Neuron (in vitro differentiated cells): ENCODE measurements around the gene FARP2.
"Not testable (repeated sequence)": the region's sequence is repeated elsewhere in the genome, so short reads cannot be mapped to it uniquely, and the experiment has no call there.

Source experiments
- H2AFZ ChIP-seq: one replicate; pipeline ENCODE4 v1.6.1; 2013; ENCODE audit warnings: low read depth, mild to moderate bottlenecking, inconsistent platforms, low read length, moderate library complexity
- H3K27me3 ChIP-seq: one replicate; pipeline ENCODE4 v1.6.1; 2013; ENCODE audit warnings: low read length; ENCODE audit not compliant: insufficient read depth
- H3K36me3 ChIP-seq: one replicate; pipeline ENCODE4 v1.6.1; 2013; ENCODE audit warnings: low read length; ENCODE audit not compliant: insufficient read depth
- H3K4me1 ChIP-seq: one replicate; pipeline ENCODE4 v1.6.1; 2013; ENCODE audit warnings: low read length; ENCODE audit not compliant: insufficient read depth
- H3K4me3 ChIP-seq: 2 replicates; pipeline ENCODE4 v1.5.1; 2013; ENCODE audit warnings: mild to moderate bottlenecking, low read length, moderate library complexity
- H3K9me3 ChIP-seq: one replicate; pipeline ENCODE4 v1.6.1; 2013; ENCODE audit warnings: low read length

FARP2 gene

GRCh38 chr2:241386519-241386918 is 30.4 kb downstream of the FARP2 start:
- no peak overlapping the region for H2AFZ ChIP-seq
- peaks cover 3% of the 10 kb centered on the region for H3K9me3 ChIP-seq
- H3K36me3 ChIP-seq = peaks cover 16% of the 10 kb centered on the region
- H3K4me3 ChIP-seq = no peak overlapping the region
- no peaks in the 10 kb centered on the region for H3K4me1 ChIP-seq
- H3K27me3 ChIP-seq = no peaks in the 10 kb centered on the region

DNA sequence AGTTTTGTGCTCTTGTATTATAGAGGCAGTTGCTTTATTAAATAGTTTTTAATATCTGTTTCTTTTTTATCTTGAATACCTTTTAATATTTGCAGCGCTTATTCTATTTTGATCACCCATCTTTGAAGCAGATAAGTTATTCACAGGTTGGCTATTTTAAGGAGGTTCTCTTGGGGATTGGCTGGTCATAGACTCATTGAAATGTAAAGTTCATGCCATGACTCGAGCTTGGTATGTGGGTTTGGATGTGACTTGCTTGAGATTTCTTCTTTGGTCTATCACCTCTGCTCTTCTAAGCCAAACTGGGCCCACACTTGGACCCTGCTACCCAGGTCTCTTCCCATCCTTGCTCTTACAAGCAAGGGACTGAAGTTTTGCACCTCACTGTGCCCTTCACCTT is 33.6 kb downstream of the FARP2 start:
- Histone ChIP-seq H3K4me3 (no peak overlapping the region), H3K36me3 (peaks cover 4% of the 10 kb centered on the region), H3K9me3 (peaks cover 2% of the 10 kb centered on the region), H3K4me1 (no peaks in the 10 kb centered on the region), H3K27me3 (no peaks in the 10 kb centered on the region), H2AFZ (no peak overlapping the region)

GRCh38 chr2:241390301-241391206 is 34.5 kb downstream of the FARP2 start:
- Histone ChIP-seq H3K27me3 (no peaks in the 10 kb centered on the region), H2AFZ (no peak overlapping the region), H3K4me1 (no peaks in the 10 kb centered on the region)

GRCh38 chr2:241391892-241392665 is 36.0 kb downstream of the FARP2 start:
- no peaks in the 10 kb centered on the region for H3K27me3 ChIP-seq
- peaks cover 2% of the 10 kb centered on the region for H3K9me3 ChIP-seq
- no peak overlapping the region for H3K4me3 ChIP-seq
- no peak overlapping the region for H2AFZ ChIP-seq
- no peaks in the 10 kb centered on the region for H3K4me1 ChIP-seq
- peaks cover 6% of the 10 kb centered on the region for H3K36me3 ChIP-seq

More at GRCh38 chr2:241390301-241391206, 34.5 kb downstream of the FARP2 start:
- Histone ChIP-seq H3K4me3 (no peak overlapping the region), H3K36me3 (peaks cover 7% of the 10 kb centered on the region), H3K9me3 (peaks cover 2% of the 10 kb centered on the region)

GRCh38 chr2:241392753-241393152 is 36.7 kb downstream of the FARP2 start:
- H3K36me3 ChIP-seq, H2AFZ ChIP-seq, H3K4me3 ChIP-seq, H3K9me3 ChIP-seq, H3K4me1 ChIP-seq, H3K27me3 ChIP-seq: not testable (repeated sequence)

DNA sequence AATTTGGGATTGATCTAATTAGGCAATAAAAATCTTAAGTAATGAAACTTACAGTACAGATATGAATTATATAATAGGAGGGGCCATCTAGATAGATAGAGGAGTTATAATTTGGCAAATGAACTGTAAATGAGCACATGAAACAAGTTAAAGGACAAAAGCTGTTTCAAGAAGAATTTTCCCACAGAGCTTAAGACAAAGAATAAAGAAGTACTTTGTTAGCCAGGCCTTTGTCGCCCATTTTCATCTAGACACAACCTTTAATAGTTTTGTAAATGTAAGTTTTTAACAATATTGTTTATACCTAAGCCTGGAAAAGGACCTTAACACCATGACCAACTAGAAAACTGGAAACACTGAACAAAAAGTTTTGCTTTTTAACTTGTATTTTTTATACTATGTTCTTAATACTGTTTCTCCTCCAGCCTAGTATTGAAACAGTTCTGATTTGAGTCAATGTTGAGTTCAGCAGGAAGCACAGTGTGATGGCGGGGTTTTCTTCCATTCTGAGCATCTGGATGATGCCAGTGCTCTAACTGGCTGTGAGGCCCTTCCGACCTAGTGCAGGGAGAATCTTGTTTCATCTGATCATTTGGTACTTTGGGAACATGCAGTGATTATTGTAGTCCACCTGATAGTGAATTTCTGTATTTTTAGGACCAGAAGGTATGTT is 37.6 kb downstream of the FARP2 start:
- Histone ChIP-seq H3K9me3 (peaks cover 2% of the 10 kb centered on the region), H3K4me3 (no peak overlapping the region), H3K27me3 (no peaks in the 10 kb centered on the region), H3K36me3 (peaks cover 3% of the 10 kb centered on the region), H2AFZ (no peak overlapping the region), H3K4me1 (no peaks in the 10 kb centered on the region)

DNA sequence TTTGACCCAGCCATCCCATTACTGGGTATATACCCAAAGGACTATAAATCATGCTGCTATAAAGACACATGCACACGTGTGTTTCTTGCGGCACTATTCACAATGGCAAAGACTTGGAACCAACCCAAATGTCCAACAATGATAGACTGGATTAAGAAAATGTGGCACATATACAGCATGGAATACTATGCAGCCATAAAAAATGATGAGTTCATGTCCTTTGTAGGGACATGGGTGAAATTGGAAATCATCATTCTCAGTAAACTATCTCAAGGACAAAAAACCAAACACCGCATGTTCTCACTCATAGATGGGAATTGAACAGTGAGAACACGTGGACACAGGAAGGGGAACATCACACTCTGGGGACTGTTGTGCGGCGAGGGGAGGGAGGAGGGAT is 40.7 kb downstream of the FARP2 start:
- H3K27me3 ChIP-seq, H3K9me3 ChIP-seq, H2AFZ ChIP-seq: not testable (repeated sequence)

GRCh38 chr2:241399941-241400922 is 44.1 kb downstream of the FARP2 start:
- Histone ChIP-seq H3K27me3 (no peaks in the 10 kb centered on the region), H3K4me1 (no peaks in the 10 kb centered on the region), H3K9me3 (no peaks in the 10 kb centered on the region), H2AFZ (no peak overlapping the region), H3K4me3 (no peak overlapping the region), H3K36me3 (peaks cover 3% of the 10 kb centered on the region)

More for the DNA sequence above, 40.7 kb downstream of the FARP2 start:
- not testable (repeated sequence) for H3K4me1 ChIP-seq, H3K4me3 ChIP-seq, H3K36me3 ChIP-seq

DNA sequence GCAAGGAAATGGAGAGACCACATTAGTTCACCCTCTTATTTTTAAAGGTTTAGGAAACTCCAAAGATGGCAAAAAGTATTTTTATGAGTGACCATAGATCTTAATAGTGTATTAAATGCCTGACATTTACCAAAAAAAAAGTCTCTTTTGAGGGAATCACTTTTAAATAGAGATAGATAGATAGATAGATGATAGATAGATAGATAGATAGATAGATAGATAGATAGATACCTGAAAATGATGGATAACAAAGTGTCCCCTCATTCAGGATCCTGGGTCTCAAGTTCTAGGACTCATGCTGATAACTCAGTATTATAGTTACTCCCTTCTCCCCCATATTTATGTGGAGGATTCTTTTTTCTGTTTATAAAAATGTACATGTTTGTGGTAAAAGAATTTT is 52.8 kb downstream of the FARP2 start:
- Histone ChIP-seq H3K27me3 (no peaks in the 10 kb centered on the region), H3K4me1 (no peaks in the 10 kb centered on the region), H3K36me3 (peaks cover 36% of the 10 kb centered on the region), H3K4me3 (no peak overlapping the region), H3K9me3 (no peaks in the 10 kb centered on the region), H2AFZ (no peak overlapping the region)

DNA sequence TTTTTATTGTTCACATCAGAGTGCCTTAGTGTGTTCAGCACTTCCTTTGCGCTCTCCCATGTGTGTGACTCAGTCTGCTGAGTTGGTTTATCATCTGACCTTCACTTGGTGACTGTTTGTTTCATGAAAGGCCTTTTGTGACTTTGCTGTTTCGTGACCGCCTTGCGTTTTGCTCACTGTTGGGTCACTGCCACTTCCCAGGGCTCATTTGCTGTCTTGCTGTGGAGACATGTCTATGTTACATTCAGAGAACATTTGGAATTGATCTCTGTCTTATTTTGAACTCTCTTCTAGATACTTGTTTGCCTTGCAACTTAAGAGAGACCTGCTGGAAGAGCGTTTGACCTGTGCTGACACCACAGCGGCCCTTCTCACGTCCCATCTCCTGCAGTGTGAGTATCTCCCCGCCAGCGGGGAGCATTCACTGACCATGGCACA is 54.7 kb downstream of the FARP2 start:
- Histone ChIP-seq H3K27me3 (no peaks in the 10 kb centered on the region), H3K36me3 (peaks cover 55% of the 10 kb centered on the region), H3K4me1 (no peaks in the 10 kb centered on the region), H3K9me3 (no peaks in the 10 kb centered on the region), H3K4me3 (no peak overlapping the region), H2AFZ (no peak overlapping the region)

DNA sequence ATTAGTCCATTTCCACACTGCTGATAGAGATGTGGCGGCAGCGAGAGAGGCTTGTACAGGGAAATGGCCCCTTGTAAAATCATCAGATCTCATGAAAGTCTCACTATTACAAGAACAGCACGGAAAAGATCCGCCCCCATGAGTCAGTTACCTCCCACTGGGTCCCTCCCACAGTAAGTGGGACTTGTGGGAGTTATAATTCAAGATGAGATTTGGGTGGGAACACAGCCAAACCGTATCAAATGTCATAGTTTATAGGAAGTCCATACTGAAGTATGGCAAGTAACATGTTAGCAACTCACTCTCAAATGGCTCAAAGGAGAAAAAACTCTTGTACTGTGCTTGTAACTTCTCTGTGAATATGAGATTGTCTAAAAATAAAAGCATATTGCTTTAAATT is 56.1 kb downstream of the FARP2 start:
- Histone ChIP-seq H3K27me3 (no peaks in the 10 kb centered on the region), H2AFZ (no peak overlapping the region), H3K4me3 (no peak overlapping the region), H3K9me3 (no peaks in the 10 kb centered on the region), H3K36me3 (peaks cover 58% of the 10 kb centered on the region), H3K4me1 (no peaks in the 10 kb centered on the region)

DNA sequence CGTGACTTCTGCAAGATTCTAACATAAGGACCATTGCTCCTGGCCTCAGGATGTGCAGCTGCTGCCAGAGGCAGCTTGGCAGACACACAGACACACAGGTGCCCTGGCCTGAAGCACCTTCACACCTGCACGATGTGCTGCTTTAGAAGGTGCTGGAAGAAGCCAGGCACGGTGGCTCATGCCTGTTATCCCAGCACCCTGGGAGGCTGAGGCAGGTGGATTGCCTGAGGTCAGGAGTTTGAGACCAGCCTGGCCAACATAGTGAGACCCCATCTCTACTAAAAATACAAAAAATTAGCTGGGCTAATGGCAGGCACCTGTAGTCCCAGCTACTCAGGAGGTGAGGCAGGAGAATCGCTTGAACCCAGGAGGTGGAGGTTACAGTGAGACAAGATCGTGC is 57.4 kb downstream of the FARP2 start:
- H3K4me3 ChIP-seq, H3K4me1 ChIP-seq, H2AFZ ChIP-seq, H3K9me3 ChIP-seq, H3K27me3 ChIP-seq: not testable (repeated sequence)
- H3K36me3 ChIP-seq = peaks cover 58% of the 10 kb centered on the region
